Activated T-helper 1 cell treated with Interleukin-2 at 50 U/mL for 16 hours (primary cell): ENCODE measurements around the gene LTBP3.

Experiments used
- DNase-seq: peaks from one replicate; pipeline ENCODE4 v3.0.0-alpha.2; 2020; ENCODE audit warnings: low read depth

The LTBP3 gene

DNA sequence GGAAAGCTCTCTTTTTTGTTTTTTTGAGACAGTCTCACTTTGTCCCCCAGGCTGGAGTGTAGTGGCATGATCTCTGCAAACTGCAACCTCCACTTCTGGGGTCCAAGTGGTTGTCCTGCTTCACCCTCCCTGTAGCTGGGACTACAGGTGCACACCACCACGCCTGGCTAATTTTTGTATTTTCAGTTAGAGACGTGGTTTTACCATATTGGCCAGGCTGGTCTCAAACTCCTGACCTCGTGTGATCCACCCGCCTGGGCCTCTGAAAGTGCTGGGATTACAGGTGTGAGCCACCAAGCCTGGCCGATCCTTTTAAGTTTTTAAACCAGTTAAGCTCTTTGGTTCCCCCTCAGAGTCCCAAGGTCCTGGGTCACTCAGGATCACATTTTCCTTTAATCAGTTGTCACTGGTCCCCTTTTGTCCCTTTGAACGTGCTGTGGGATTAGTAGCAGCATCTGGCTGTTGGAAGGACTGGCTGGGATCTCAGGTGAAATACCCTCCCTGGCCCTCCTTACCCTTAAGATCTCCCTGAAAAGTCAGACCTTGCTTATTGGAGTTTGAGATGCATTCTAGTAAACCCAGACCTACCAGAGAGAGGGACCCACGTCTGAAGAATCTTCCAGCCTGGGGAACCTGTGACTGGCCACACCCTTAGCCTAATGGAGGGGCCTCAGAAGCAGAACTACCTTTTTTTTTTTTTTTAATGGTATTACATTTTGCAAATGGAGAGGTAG is 51.2 kb downstream of the LTBP3 start:
- no peak for DNase-seq

DNA sequence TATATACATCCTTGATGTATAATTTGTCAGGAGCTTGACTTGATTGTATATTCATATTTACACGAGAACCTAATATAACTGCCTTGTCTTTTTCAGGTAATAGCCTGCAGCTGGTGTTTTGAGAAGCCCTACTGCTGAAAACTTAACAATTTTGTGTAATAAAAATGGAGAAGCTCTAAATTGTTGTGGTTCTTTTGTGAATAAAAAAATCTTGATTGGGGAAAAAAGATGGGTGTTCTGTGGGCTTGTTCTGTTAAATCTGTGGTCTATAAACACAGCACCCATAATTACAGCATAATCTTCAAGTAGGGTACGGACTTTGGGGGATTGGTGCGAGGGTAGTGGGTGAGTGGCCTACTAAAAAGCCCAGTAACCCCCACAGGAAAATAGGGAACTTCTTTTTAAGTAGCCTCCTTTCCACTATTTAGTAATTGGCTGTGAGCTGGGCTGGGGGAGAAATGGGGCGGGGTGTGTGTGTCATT is 51.8 kb downstream of the LTBP3 start:
- DNase-seq = no peak

DNA sequence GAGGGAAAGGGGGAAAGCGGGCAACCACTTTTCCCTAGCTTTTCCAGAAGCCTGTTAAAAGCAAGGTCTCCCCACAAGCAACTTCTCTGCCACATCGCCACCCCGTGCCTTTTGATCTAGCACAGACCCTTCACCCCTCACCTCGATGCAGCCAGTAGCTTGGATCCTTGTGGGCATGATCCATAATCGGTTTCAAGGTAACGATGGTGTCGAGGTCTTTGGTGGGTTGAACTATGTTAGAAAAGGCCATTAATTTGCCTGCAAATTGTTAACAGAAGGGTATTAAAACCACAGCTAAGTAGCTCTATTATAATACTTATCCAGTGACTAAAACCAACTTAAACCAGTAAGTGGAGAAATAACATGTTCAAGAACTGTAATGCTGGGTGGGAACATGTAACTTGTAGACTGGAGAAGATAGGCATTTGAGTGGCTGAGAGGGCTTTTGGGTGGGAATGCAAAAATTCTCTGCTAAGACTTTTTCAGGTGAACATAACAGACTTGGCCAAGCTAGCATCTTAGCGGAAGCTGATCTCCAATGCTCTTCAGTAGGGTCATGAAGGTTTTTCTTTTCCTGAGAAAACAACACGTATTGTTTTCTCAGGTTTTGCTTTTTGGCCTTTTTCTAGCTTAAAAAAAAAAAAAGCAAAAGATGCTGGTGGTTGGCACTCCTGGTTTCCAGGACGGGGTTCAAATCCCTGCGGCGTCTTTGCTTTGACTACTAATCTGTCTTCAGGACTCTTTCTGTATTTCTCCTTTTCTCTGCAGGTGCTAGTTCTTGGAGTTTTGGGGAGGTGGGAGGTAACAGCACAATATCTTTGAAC is 52.5 kb downstream of the LTBP3 start:
- DNase-seq = no peak

DNA sequence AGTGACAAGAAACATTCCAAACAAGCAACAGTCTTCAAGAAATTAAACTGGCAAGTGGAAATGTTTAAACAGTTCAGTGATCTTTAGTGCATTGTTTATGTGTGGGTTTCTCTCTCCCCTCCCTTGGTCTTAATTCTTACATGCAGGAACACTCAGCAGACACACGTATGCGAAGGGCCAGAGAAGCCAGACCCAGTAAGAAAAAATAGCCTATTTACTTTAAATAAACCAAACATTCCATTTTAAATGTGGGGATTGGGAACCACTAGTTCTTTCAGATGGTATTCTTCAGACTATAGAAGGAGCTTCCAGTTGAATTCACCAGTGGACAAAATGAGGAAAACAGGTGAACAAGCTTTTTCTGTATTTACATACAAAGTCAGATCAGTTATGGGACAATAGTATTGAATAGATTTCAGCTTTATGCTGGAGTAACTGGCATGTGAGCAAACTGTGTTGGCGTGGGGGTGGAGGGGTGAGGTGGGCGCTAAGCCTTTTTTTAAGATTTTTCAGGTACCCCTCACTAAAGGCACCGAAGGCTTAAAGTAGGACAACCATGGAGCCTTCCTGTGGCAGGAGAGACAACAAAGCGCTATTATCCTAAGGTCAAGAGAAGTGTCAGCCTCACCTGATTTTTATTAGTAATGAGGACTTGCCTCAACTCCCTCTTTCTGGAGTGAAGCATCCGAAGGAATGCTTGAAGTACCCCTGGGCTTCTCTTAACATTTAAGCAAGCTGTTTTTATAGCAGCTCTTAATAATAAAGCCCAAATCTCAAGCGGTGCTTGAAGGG is 53.3 kb downstream of the LTBP3 start:
- no peak for DNase-seq

DNA sequence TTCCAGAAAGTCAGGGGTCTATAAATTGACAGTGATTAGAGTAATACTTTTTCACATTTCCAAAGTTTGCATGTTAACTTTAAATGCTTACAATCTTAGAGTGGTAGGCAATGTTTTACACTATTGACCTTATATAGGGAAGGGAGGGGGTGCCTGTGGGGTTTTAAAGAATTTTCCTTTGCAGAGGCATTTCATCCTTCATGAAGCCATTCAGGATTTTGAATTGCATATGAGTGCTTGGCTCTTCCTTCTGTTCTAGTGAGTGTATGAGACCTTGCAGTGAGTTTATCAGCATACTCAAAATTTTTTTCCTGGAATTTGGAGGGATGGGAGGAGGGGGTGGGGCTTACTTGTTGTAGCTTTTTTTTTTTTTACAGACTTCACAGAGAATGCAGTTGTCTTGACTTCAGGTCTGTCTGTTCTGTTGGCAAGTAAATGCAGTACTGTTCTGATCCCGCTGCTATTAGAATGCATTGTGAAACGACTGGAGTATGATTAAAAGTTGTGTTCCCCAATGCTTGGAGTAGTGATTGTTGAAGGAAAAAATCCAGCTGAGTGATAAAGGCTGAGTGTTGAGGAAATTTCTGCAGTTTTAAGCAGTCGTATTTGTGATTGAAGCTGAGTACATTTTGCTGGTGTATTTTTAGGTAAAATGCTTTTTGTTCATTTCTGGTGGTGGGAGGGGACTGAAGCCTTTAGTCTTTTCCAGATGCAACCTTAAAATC is 54.0 kb downstream of the LTBP3 start:
- no peak for DNase-seq

DNA sequence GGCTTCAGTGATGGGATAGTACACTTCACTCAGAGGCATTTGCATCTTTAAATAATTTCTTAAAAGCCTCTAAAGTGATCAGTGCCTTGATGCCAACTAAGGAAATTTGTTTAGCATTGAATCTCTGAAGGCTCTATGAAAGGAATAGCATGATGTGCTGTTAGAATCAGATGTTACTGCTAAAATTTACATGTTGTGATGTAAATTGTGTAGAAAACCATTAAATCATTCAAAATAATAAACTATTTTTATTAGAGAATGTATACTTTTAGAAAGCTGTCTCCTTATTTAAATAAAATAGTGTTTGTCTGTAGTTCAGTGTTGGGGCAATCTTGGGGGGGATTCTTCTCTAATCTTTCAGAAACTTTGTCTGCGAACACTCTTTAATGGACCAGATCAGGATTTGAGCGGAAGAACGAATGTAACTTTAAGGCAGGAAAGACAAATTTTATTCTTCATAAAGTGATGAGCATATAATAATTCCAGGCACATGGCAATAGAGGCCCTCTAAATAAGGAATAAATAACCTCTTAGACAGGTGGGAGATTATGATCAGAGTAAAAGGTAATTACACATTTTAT is 54.7 kb downstream of the LTBP3 start:
- DNase-seq = no peak

DNA sequence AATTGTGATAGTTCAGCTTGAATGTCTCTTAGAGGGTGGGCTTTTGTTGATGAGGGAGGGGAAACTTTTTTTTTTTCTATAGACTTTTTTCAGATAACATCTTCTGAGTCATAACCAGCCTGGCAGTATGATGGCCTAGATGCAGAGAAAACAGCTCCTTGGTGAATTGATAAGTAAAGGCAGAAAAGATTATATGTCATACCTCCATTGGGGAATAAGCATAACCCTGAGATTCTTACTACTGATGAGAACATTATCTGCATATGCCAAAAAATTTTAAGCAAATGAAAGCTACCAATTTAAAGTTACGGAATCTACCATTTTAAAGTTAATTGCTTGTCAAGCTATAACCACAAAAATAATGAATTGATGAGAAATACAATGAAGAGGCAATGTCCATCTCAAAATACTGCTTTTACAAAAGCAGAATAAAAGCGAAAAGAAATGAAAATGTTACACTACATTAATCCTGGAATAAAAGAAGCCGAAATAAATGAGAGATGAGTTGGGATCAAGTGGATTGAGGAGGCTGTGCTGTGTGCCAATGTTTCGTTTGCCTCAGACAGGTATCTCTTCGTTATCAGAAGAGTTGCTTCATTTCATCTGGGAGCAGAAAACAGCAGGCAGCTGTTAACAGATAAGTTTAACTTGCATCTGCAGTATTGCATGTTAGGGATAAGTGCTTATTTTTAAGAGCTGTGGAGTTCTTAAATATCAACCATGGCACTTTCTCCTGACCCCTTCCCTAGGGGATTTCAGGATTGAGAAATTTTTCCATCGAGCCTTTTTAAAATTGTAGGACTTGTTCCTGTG is 55.4 kb downstream of the LTBP3 start:
- DNase-seq = no peak

DNA sequence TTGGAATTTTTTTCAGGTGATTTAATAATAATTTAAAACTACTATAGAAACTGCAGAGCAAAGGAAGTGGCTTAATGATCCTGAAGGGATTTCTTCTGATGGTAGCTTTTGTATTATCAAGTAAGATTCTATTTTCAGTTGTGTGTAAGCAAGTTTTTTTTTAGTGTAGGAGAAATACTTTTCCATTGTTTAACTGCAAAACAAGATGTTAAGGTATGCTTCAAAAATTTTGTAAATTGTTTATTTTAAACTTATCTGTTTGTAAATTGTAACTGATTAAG is 55.9 kb downstream of the LTBP3 start:
- no peak for DNase-seq

DNA sequence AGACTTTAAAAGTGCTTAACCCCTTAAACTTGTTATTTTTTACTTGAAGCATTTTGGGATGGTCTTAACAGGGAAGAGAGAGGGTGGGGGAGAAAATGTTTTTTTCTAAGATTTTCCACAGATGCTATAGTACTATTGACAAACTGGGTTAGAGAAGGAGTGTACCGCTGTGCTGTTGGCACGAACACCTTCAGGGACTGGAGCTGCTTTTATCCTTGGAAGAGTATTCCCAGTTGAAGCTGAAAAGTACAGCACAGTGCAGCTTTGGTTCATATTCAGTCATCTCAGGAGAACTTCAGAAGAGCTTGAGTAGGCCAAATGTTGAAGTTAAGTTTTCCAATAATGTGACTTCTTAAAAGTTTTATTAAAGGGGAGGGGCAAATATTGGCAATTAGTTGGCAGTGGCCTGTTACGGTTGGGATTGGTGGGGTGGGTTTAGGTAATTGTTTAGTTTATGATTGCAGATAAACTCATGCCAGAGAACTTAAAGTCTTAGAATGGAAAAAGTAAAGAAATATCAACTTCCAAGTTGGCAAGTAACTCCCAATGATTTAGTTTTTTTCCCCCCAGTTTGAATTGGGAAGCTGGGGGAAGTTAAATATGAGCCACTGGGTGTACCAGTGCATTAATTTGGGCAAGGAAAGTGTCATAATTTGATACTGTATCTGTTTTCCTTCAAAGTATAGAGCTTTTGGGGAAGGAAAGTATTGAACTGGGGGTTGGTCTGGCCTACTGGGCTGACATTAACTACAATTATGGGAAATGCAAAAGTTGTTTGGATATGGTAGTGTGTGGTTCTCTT is 56.5 kb downstream of the LTBP3 start:
- DNase-seq = no peak

DNA sequence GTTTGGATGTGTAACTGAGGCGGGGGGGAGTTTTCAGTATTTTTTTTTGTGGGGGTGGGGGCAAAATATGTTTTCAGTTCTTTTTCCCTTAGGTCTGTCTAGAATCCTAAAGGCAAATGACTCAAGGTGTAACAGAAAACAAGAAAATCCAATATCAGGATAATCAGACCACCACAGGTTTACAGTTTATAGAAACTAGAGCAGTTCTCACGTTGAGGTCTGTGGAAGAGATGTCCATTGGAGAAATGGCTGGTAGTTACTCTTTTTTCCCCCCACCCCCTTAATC is 57.0 kb downstream of the LTBP3 start:
- DNase-seq = no peak

DNA sequence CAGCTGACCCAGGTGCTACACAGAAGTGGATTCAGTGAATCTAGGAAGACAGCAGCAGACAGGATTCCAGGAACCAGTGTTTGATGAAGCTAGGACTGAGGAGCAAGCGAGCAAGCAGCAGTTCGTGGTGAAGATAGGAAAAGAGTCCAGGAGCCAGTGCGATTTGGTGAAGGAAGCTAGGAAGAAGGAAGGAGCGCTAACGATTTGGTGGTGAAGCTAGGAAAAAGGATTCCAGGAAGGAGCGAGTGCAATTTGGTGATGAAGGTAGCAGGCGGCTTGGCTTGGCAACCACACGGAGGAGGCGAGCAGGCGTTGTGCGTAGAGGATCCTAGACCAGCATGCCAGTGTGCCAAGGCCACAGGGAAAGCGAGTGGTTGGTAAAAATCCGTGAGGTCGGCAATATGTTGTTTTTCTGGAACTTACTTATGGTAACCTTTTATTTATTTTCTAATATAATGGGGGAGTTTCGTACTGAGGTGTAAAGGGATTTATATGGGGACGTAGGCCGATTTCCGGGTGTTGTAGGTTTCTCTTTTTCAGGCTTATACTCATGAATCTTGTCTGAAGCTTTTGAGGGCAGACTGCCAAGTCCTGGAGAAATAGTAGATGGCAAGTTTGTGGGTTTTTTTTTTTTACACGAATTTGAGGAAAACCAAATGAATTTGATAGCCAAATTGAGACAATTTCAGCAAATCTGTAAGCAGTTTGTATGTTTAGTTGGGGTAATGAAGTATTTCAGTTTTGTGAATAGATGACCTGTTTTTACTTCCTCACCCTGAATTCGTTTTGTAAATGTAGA is 57.6 kb downstream of the LTBP3 start:
- no peak for DNase-seq

DNA sequence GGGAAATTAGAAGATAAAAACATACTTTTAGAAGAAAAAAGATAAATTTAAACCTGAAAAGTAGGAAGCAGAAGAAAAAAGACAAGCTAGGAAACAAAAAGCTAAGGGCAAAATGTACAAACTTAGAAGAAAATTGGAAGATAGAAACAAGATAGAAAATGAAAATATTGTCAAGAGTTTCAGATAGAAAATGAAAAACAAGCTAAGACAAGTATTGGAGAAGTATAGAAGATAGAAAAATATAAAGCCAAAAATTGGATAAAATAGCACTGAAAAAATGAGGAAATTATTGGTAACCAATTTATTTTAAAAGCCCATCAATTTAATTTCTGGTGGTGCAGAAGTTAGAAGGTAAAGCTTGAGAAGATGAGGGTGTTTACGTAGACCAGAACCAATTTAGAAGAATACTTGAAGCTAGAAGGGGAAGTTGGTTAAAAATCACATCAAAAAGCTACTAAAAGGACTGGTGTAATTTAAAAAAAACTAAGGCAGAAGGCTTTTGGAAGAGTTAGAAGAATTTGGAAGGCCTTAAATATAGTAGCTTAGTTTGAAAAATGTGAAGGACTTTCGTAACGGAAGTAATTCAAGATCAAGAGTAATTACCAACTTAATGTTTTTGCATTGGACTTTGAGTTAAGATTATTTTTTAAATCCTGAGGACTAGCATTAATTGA is 58.3 kb downstream of the LTBP3 start:
- DNase-seq = no peak

DNA sequence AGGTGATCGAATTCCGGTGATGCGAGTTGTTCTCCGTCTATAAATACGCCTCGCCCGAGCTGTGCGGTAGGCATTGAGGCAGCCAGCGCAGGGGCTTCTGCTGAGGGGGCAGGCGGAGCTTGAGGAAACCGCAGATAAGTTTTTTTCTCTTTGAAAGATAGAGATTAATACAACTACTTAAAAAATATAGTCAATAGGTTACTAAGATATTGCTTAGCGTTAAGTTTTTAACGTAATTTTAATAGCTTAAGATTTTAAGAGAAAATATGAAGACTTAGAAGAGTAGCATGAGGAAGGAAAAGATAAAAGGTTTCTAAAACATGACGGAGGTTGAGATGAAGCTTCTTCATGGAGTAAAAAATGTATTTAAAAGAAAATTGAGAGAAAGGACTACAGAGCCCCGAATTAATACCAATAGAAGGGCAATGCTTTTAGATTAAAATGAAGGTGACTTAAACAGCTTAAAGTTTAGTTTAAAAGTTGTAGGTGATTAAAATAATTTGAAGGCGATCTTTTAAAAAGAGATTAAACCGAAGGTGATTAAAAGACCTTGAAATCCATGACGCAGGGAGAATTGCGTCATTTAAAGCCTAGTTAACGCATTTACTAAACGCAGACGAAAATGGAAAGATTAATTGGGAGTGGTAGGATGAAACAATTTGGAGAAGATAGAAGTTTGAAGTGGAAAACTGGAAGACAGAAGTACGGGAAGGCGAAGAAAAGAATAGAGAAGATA is 59.0 kb downstream of the LTBP3 start, which contains the start of gene MALAT1:
Gene MALAT1, plus strand, starts transcription at position 69 of the 736 bp plus-strand sequence.
- DNase-seq = peak; percentile 89

DNA sequence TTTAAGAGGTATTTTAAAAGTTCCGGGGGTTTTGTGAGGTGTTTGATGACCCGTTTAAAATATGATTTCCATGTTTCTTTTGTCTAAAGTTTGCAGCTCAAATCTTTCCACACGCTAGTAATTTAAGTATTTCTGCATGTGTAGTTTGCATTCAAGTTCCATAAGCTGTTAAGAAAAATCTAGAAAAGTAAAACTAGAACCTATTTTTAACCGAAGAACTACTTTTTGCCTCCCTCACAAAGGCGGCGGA is 59.5 kb downstream of the LTBP3 start:
- DNase-seq = no peak

DNA sequence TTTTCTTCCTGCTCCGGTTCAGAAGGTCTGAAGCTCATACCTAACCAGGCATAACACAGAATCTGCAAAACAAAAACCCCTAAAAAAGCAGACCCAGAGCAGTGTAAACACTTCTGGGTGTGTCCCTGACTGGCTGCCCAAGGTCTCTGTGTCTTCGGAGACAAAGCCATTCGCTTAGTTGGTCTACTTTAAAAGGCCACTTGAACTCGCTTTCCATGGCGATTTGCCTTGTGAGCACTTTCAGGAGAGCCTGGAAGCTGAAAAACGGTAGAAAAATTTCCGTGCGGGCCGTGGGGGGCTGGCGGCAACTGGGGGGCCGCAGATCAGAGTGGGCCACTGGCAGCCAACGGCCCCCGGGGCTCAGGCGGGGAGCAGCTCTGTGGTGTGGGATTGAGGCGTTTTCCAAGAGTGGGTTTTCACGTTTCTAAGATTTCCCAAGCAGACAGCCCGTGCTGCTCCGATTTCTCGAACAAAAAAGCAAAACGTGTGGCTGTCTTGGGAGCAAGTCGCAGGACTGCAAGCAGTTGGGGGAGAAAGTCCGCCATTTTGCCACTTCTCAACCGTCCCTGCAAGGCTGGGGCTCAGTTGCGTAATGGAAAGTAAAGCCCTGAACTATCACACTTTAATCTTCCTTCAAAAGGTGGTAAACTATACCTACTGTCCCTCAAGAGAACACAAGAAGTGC is 60.0 kb downstream of the LTBP3 start:
- peak; percentile 50 for DNase-seq

DNA sequence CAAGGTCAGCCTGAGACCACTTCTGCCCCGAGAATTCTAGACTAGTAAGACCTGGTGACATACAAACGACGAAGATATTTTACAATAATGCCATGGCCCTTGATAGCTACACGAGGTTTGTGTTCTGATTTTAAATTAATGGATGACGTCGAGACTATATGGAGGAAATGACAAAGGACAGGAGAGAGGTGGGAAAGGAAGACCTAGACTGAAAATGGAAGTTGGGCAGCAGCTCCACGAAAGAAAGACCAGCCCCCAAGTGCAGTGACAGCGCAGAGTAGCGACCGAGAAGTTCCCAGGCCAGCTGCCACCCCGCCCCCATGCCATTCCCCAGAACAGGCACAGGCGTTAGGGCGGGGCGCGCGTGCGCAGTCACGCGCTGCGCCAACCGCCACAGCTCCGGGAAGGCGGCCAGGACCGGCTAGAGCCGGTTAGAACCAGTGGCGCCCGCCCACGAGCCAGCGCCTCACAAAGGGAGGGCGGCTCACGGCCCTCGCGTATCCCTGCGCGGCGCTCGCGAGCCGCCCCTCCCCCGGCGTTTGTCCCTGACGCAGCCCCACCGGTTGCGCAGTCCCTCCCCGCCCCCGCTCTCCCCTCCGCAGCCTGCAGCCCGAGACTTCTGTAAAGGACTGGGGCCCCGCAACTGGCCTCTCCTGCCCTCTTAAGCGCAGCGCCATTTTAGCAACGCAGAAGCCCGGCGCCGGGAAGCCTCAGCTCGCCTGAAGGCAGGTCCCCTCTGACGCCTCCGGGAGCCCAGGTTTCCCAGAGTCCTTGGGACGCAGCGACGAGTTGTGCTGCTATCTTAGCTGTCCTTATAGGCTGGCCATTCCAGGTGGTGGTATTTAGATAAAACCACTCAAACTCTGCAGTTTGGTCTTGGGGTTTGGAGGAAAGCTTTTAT is 60.8 kb downstream of the LTBP3 start:
- DNase-seq = peak; percentile 97
